ENCODE data around the gene ABHD14A.

The ABHD14A gene

DNA sequence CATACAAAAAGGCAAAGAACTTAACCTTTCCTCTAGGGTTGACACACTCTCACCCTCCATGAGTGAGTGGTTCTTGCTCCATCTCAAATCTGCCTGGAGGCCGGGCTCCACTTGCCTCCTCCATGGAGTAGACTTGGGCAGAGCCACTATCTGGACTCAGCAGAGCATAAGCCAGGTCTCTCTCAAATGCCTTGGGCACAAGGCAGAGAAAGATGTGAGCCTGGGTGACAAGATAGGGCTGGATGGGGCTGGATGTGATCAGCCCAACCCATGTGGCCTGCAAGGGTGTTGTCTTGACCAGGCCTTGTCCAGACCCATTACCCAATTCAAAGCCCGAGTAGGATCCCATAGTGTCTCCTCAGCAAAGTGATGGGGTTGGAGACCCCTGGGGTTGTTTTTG lies 25.0 kb downstream of the ABHD14A start:
- H3K9ac ChIP-seq (ENCODE audit: low read length) = peak overlapping the region; percentile 41
- H3K9me3 ChIP-seq (ENCODE audit: control insufficient read depth, low read length) = no peaks in the 10 kb centered on the region
- no peak overlapping the region for H3K4me3 ChIP-seq (ENCODE audit: low read length)

DNA sequence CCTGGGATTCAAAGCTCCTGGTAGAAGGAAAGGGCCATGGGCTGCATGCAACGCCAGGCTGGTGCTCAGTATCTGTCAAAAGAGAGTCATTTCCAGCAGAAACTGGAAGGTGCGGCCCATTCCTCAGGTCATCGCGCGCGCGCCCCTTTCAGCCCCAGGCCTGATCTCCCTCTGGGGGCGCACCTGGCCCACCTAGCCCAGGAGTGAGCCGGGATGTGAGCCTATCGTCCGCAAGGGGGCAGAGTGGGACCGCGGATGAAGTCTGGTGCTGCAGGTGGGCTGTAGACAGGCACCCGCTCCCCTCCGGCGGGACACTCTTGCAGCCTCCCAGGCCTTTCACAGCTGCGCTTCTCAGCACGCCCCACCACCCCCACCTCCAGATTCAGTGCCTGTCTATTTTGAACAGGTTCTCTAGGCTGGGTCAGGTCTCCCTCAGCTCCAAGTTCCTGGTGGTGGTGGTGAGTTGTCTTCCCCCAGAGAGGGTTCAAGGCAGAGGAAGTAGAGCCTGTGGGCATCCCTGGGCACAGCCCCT lies 26.6 kb downstream of the ABHD14A start:
- Histone ChIP-seq H3K36me3 (ENCODE audit: control insufficient read depth, insufficient read depth, low read length) (no peaks in the 10 kb centered on the region), H3K9me3 (ENCODE audit: control insufficient read depth, low read length) (no peaks in the 10 kb centered on the region), H3K27me3 (ENCODE audit: control insufficient read depth, insufficient read depth, low read length) (peaks cover 5% of the 10 kb centered on the region), H3K9ac (ENCODE audit: low read length) (no peak overlapping the region), H3K4me1 (ENCODE audit: control insufficient read depth, insufficient read depth, low read length) (peaks cover 20% of the 10 kb centered on the region), H3K4me3 (ENCODE audit: low read length) (no peak overlapping the region)

More for the DNA sequence above, 25.0 kb downstream of the ABHD14A start:
- Histone ChIP-seq H3K27me3 (ENCODE audit: control insufficient read depth, insufficient read depth, low read length) (peaks cover 5% of the 10 kb centered on the region), H3K36me3 (ENCODE audit: control insufficient read depth, insufficient read depth, low read length) (no peaks in the 10 kb centered on the region), H3K4me1 (ENCODE audit: control insufficient read depth, insufficient read depth, low read length) (peaks cover 13% of the 10 kb centered on the region)

DNA sequence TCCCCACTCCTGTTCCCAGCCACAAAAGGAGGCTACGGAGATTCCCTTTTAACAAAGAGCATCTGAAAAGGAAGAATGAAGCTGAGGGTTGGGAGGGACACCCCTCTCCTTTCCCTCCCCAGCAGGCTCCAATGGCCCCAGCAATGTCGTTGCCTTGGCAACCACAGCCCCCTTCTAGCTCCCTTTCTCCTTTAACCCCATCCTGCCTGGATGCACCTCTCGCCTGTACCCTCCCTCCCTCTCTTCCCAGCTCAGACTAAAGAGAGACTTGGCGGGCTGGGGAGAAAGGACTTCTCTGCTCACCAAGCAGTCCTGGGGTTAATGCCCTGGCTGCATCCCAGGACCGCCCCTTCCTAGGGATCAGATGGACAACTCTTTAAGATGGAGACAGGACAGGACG lies 27.9 kb downstream of the ABHD14A start:
- Histone ChIP-seq H3K27me3 (ENCODE audit: control insufficient read depth, insufficient read depth, low read length) (peaks cover 5% of the 10 kb centered on the region), H3K4me1 (ENCODE audit: control insufficient read depth, insufficient read depth, low read length) (peaks cover 20% of the 10 kb centered on the region), H3K36me3 (ENCODE audit: control insufficient read depth, insufficient read depth, low read length) (no peaks in the 10 kb centered on the region), H3K9me3 (ENCODE audit: control insufficient read depth, low read length) (no peaks in the 10 kb centered on the region), H3K4me3 (ENCODE audit: low read length) (no peak overlapping the region), H3K9ac (ENCODE audit: low read length) (no peak overlapping the region)

DNA sequence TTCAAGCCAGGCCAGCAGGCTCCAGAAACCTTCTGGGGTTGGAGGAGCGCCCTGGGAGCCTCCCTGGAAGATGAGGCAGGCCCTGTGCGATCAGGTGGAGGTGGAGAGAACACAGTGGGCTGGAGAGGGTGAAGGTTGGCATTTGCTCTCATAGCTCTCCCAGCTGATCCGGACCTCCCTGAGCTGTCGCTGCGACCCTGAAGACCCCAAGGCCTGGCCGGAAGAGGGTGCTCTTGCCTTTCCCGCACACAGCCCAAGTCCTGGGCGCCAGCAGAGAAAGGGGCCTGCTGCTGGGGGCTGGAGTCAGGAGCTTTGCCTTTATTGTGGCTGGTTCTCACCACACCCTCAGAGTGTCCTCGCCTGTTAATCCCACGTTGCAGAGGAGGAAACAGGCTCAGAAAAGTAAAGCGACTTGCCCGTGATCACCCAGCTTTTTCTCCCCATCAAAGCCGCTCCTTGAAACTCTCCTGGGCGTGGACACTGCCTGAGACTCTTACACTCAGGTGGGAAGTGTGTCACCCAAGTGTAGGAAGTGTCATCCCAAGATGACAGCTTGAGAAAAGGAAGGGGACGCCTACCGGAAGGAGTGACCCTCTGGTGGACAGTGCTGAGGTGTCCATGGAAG lies 29.4 kb downstream of the ABHD14A start:
- Histone ChIP-seq H3K36me3 (ENCODE audit: control insufficient read depth, insufficient read depth, low read length) (no peaks in the 10 kb centered on the region), H3K4me1 (ENCODE audit: control insufficient read depth, insufficient read depth, low read length) (peaks cover 20% of the 10 kb centered on the region), H3K27me3 (ENCODE audit: control insufficient read depth, insufficient read depth, low read length) (peaks cover 5% of the 10 kb centered on the region), H3K9ac (ENCODE audit: low read length) (no peak overlapping the region), H3K9me3 (ENCODE audit: control insufficient read depth, low read length) (no peaks in the 10 kb centered on the region), H3K4me3 (ENCODE audit: low read length) (no peak overlapping the region)

DNA sequence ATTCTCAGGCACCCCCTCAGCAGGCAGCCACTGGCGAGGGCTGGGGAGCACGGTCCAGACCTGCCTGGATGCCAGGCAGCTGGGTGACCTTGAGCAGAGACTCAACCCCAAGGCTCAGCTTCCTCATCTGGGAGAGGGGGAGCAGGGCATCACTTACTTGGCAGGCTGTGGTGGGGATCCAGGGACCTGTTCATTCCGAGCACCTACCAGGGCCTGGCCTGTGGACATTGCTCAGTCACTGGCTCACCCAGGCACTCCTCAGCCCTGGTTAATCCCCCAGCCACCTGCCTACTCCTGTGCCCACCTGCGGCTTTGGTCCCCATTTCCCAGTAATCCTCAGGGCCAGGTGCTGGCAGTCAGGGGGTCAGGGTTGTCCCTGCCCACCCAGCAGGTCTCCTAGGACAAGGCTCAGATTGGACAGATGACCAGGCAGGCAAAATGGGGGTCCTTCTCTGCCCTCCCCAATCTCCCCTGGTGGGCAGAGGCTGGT lies 30.1 kb downstream of the ABHD14A start:
- peaks cover 20% of the 10 kb centered on the region for H3K4me1 ChIP-seq (ENCODE audit: control insufficient read depth, insufficient read depth, low read length)
- H3K9ac ChIP-seq (ENCODE audit: low read length) = no peak overlapping the region

DNA sequence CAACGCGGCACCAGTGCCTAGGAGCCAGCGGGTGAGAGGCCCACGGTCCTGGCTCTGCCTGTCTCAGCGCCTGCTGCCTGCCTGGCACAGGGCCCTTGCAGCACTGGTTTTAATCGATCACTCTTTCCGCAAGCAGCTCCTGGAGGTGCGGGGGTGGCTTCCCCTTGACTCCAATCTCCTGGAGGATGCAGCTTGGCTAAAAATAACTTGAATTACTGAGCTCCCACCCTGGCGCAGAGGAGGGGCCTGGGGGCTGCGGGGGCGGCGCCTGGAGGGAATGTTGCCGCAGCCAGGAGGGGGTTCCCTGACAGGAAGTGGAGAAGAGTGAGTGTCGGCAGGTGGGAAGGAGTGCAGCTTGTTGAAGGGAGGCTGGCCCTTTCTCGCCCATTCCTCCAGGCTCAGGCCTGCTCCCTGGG lies 30.7 kb downstream of the ABHD14A start:
- no peaks in the 10 kb centered on the region for H3K9me3 ChIP-seq (ENCODE audit: control insufficient read depth, low read length)
- peaks cover 20% of the 10 kb centered on the region for H3K4me1 ChIP-seq (ENCODE audit: control insufficient read depth, insufficient read depth, low read length)
- H3K36me3 ChIP-seq (ENCODE audit: control insufficient read depth, insufficient read depth, low read length) = no peaks in the 10 kb centered on the region
- H3K27me3 ChIP-seq (ENCODE audit: control insufficient read depth, insufficient read depth, low read length) = peaks cover 5% of the 10 kb centered on the region
- no peak overlapping the region for H3K9ac ChIP-seq (ENCODE audit: low read length)
- no peak overlapping the region for H3K4me3 ChIP-seq (ENCODE audit: low read length)

More for the DNA sequence above, 30.1 kb downstream of the ABHD14A start:
- Histone ChIP-seq H3K27me3 (ENCODE audit: control insufficient read depth, insufficient read depth, low read length) (peaks cover 5% of the 10 kb centered on the region), H3K4me3 (ENCODE audit: low read length) (no peak overlapping the region), H3K36me3 (ENCODE audit: control insufficient read depth, insufficient read depth, low read length) (no peaks in the 10 kb centered on the region), H3K9me3 (ENCODE audit: control insufficient read depth, low read length) (no peaks in the 10 kb centered on the region)

DNA sequence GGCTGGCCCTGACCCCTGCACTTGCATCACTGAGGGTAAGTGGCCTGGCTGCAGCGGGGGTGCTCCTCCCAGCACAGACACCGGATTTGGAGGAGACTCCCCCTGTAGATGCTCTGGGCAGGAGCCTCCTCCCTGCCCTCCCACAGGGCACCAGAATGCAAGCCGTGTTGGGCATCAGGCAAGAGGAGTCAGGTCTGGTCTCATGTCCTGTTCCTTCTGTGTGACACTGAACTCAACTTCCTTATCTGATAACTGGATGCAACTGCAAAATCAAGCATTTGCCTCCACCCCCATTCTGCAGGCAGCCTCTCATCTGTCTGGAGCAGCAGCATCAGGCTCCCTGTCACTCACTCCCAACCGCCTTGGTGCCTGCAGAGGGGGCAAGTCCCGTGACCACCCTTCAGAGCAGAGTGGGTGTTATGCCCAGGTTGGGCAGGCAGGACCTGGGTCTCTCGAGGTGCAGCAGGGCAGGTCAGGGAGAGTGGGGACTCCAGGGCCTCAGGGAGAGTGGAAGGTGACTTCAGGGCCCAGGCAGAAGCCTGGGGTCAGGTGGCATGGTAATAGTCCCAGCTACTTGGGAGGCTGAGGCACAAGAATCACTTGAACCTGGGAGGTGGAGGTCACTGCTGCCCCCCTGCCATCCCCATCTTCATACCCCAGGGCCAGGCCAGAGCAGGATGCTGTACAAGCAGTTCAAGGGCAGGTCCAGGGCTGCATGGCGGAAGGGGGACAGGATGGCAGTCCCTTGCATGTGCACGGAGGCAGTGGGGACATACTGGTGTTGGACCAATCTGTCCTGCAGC lies 31.4 kb downstream of the ABHD14A start:
- Histone ChIP-seq H3K4me3 (ENCODE audit: low read length) (no peak overlapping the region), H3K27me3 (ENCODE audit: control insufficient read depth, insufficient read depth, low read length) (peaks cover 5% of the 10 kb centered on the region), H3K4me1 (ENCODE audit: control insufficient read depth, insufficient read depth, low read length) (peaks cover 20% of the 10 kb centered on the region), H3K9ac (ENCODE audit: low read length) (no peak overlapping the region), H3K36me3 (ENCODE audit: control insufficient read depth, insufficient read depth, low read length) (no peaks in the 10 kb centered on the region), H3K9me3 (ENCODE audit: control insufficient read depth, low read length) (no peaks in the 10 kb centered on the region)

DNA sequence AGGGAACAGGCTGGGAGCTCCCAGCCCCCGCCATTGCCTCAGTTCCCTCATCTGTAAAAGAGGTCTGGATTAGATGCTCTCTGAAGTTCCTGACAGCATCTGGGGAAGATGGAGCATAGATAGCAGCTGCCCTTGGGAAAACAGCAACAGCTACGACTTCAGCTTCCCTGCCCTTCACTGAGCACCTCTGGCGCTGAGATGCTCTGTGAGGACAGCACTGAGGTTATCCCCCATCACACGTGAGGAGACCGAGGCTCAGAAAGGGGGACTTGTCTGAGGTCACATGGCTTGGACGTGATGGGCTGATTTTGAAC lies 31.9 kb downstream of the ABHD14A start:
- no peaks in the 10 kb centered on the region for H3K27me3 ChIP-seq (ENCODE audit: control insufficient read depth, insufficient read depth, low read length)
- H3K9ac ChIP-seq (ENCODE audit: low read length) = no peak overlapping the region
- H3K36me3 ChIP-seq (ENCODE audit: control insufficient read depth, insufficient read depth, low read length) = no peaks in the 10 kb centered on the region
- H3K4me1 ChIP-seq (ENCODE audit: control insufficient read depth, insufficient read depth, low read length) = peaks cover 14% of the 10 kb centered on the region
- no peak overlapping the region for H3K4me3 ChIP-seq (ENCODE audit: low read length)
- no peaks in the 10 kb centered on the region for H3K9me3 ChIP-seq (ENCODE audit: control insufficient read depth, low read length)

DNA sequence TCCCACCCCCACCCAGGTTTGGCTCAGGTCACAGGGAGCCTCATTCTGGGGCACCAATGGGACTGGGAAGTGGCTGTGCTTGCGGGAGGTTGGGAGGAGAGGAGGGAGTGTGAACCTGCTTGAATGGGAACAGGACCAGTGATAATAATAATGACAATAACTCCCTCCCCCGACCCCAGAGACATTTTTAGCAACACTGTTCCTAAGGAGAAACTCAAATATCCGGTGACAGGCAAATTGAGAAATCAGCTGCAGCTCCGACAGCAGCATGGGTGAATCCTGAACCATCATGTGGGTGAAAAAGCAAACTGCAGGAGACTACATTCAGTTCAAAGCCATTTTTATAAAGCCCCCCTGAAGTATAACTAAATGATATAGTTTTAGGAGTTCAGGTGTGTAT lies 32.4 kb downstream of the ABHD14A start:
- no peaks in the 10 kb centered on the region for H3K9me3 ChIP-seq (ENCODE audit: control insufficient read depth, low read length)
- no peak overlapping the region for H3K4me3 ChIP-seq (ENCODE audit: low read length)
- H3K27me3 ChIP-seq (ENCODE audit: control insufficient read depth, insufficient read depth, low read length) = no peaks in the 10 kb centered on the region
- no peaks in the 10 kb centered on the region for H3K36me3 ChIP-seq (ENCODE audit: control insufficient read depth, insufficient read depth, low read length)
- no peak overlapping the region for H3K9ac ChIP-seq (ENCODE audit: low read length)
- peaks cover 13% of the 10 kb centered on the region for H3K4me1 ChIP-seq (ENCODE audit: control insufficient read depth, insufficient read depth, low read length)

DNA sequence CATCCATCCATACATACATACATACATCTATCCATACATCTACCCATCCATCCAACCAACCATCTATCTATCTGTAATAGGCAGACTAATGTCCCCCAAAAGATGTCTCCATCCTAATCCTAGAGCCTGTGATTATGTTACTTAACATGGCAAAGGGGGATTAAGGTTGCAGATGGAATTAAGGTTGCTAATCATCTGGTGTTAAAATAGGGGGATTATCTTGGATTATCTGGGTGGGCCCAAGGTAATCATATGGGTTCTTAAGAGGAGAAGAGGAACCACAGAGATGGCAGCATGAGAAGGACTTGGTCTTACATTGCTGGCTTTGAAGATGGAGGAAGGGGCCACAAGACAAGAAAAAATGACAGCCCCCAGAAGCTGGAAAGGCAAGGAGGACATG lies 35.6 kb downstream of the ABHD14A start:
- Histone ChIP-seq H3K27me3 (ENCODE audit: control insufficient read depth, insufficient read depth, low read length) (no peaks in the 10 kb centered on the region), H3K36me3 (ENCODE audit: control insufficient read depth, insufficient read depth, low read length) (no peaks in the 10 kb centered on the region), H3K9ac (ENCODE audit: low read length) (no peak overlapping the region), H3K4me1 (ENCODE audit: control insufficient read depth, insufficient read depth, low read length) (peaks cover 8% of the 10 kb centered on the region), H3K9me3 (ENCODE audit: control insufficient read depth, low read length) (no peaks in the 10 kb centered on the region), H3K4me3 (ENCODE audit: low read length) (no peak overlapping the region)

DNA sequence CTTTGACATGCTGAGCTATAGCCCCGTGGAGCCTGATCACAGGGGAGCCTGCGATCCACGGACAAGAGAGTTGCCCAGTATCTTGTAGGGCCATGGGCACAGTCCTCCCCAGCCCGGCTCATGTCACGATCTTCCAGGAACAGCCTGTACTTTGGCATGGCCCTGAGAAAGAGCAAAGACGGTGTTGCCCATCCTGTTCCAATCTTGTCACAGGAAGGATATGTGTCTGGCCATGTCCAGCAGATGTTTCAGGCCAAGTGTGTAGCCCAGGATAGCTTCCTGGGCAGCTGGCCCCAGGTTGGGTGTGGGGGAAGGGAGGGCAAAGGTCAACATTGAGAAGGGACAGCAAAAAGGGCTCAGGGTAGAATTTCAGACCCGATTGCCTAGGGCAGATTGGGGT lies 37.8 kb downstream of the ABHD14A start:
- no peaks in the 10 kb centered on the region for H3K4me1 ChIP-seq (ENCODE audit: control insufficient read depth, insufficient read depth, low read length)
- H3K36me3 ChIP-seq (ENCODE audit: control insufficient read depth, insufficient read depth, low read length) = no peaks in the 10 kb centered on the region
- no peaks in the 10 kb centered on the region for H3K27me3 ChIP-seq (ENCODE audit: control insufficient read depth, insufficient read depth, low read length)
- H3K9me3 ChIP-seq (ENCODE audit: control insufficient read depth, low read length) = no peaks in the 10 kb centered on the region
- H3K4me3 ChIP-seq (ENCODE audit: low read length) = no peak overlapping the region
- no peak overlapping the region for H3K9ac ChIP-seq (ENCODE audit: low read length)

DNA sequence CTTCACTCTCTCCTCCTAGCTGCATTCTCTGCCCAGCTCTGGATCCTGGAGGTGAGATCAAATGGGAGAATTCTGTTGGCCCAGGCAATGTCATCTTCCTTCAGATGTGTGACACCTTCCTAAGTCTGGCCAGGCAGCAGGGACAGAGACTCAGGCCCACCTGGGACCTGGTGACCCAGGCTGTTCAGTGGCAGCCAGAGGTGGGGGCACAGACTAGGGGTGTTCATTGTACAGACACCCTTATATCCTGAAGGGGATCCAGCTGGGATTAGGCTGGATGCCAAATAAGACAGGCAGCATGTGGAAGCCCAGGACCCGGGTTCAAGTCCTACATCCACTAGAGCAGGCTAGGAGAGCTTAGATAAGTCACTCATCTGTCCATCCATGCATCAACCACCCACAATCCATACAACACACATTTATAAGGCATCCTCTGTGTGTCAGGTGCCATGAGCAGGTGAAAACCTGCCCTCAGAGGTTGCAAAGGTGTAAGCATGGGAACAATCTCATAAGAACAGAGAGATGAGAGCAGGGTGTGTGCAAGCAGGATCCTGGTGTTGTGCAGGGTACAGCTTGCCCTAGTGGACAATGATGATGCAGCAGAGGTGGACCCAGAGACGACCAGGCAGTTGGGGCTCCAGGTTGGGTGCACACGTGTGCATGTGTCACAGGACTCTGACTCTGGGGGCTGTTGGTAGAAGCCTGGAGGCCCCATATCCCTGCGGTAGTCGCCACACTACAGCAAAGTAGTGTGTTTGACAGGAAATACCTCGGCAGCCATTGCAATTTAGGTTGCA lies 39.1 kb downstream of the ABHD14A start:
- H3K9ac ChIP-seq (ENCODE audit: low read length) = no peak overlapping the region
- no peaks in the 10 kb centered on the region for H3K9me3 ChIP-seq (ENCODE audit: control insufficient read depth, low read length)
- no peaks in the 10 kb centered on the region for H3K27me3 ChIP-seq (ENCODE audit: control insufficient read depth, insufficient read depth, low read length)
- no peak overlapping the region for H3K4me3 ChIP-seq (ENCODE audit: low read length)
- no peaks in the 10 kb centered on the region for H3K36me3 ChIP-seq (ENCODE audit: control insufficient read depth, insufficient read depth, low read length)
- no peaks in the 10 kb centered on the region for H3K4me1 ChIP-seq (ENCODE audit: control insufficient read depth, insufficient read depth, low read length)
